Measurements from ENCODE around the gene DICER1. TPM values are rescaled to one million over a fixed set of nuclear protein-coding genes. Genes with fewer than 3 reads are reported as not detected.

DICER1 gene
- polyA plus RNA-seq, 1 donor from 2014 or later = 93.8 TPM

GRCh38 chr14:95072310-95072905 is 84.9 kb downstream of the DICER1 start:
- Histone ChIP-seq H3K4me2 (ENCODE audit: low read length) (peak overlapping the region; percentile 48), H3K27me3 (ENCODE audit: insufficient read depth, low read depth, low read length) (no peaks in the 10 kb centered on the region)

More at GRCh38 chr14:95072310-95072905, 84.9 kb downstream of the DICER1 start:
- H3K4me3 ChIP-seq (ENCODE audit: low read length) = peak overlapping the region; percentile 49
- no peaks in the 10 kb centered on the region for H3K36me3 ChIP-seq (ENCODE audit: insufficient read depth, low read length)
- no peaks in the 10 kb centered on the region for H3K79me2 ChIP-seq (replicated peaks; ENCODE audit: insufficient read depth, low read length)
- no peaks in the 10 kb centered on the region for H3K9me3 ChIP-seq (ENCODE audit: low read length)
- no peak for TF ChIP-seq CTCF (IDR thresholded peaks at IDR 0.05; ENCODE audit: poor library complexity, severe bottlenecking)
- TF ChIP-seq EZH2 (IDR thresholded peaks at IDR 0.05; ENCODE audit: borderline replicate concordance, insufficient read depth, low read length, poor library complexity, severe bottlenecking) = no peak
- TF ChIP-seq POLR2AphosphoS5 (IDR thresholded peaks at IDR 0.05) = no peak
- no peak for TF ChIP-seq SMC3 (conservative IDR thresholded peaks at IDR 0.05; ENCODE audit: poor library complexity)
- no peak for TF ChIP-seq TAF1 (IDR thresholded peaks at IDR 0.05; ENCODE audit: low read depth)
- no peak for TF ChIP-seq RAD21 (conservative IDR thresholded peaks at IDR 0.05)
- TF ChIP-seq MXI1 (conservative IDR thresholded peaks at IDR 0.05; ENCODE audit: poor library complexity, severe bottlenecking) = no peak
- TF ChIP-seq REST (IDR thresholded peaks at IDR 0.05; ENCODE audit: borderline replicate concordance) = no peak
- no peak for TF ChIP-seq EP300 (conservative IDR thresholded peaks at IDR 0.05; ENCODE audit: poor library complexity, severe bottlenecking)
- H3K27ac ChIP-seq (ENCODE audit: low read length) = no peak overlapping the region
- no peaks in the 10 kb centered on the region for H3K9me2 ChIP-seq (ENCODE audit: insufficient read depth, low read length)
- no peaks in the 10 kb centered on the region for H4K20me1 ChIP-seq (ENCODE audit: insufficient read depth)
- H3F3A ChIP-seq (ENCODE audit: insufficient read depth, low read length, poor library complexity, severe bottlenecking) = no peaks in the 10 kb centered on the region
- H2AFZ ChIP-seq (ENCODE audit: low read depth, low read length) = no peak overlapping the region
- H3K9ac ChIP-seq (ENCODE audit: low read length) = no peak overlapping the region

All from neural cell (in vitro differentiated cells).